ENCODE results near the gene TMEM151B. TPM values are rescaled to one million over a fixed set of nuclear protein-coding genes. Genes with fewer than 3 reads are reported as not detected.

TMEM151B gene
- total RNA-seq, 1 donor from 2014 or later: not detected

GRCh38 chr6:44260451-44261297 lies 9.6 kb upstream of the TMEM151B start:
- H3K27ac Mint-ChIP-seq: peak overlapping the region; percentile 99
- peaks cover 77% of the 10 kb centered on the region for H3K4me1 Mint-ChIP-seq
- H3K36me3 Mint-ChIP-seq (ENCODE audit: low read depth): peaks cover 83% of the 10 kb centered on the region
- ATAC-seq (ENCODE audit: low read depth) (peak; percentile 25), DNase-seq (no peak)
- H3K9me3 Mint-ChIP-seq: no peaks in the 10 kb centered on the region
- H3K27me3 Mint-ChIP-seq: no peaks in the 10 kb centered on the region
- CTCF ChIA-PET: no interaction called here
- TF ChIP-seq CTCF (IDR thresholded peaks at IDR 0.05): no peak
- POLR2A ChIA-PET: interaction anchor here (1.5 to 13.7 kb wide), 2 partner anchors 15 to 23 kb away, joined by 4 to 549 read pairs; partner anchors contain the start of gene HSP90AB1
- intact Hi-C loops (cut with micrococcal nuclease): loop anchor here (5.0 to 10.0 kb wide), 5 partner anchors 546 to 1696 kb away; partner anchors contain the start of genes GTPBP2, LRRC73, POLR1C and SRF
- H3K4me3 Mint-ChIP-seq: peak overlapping the region; percentile 100

GRCh38 chr6:44261581-44261980 lies 8.7 kb upstream of the TMEM151B start:
- no peaks in the 10 kb centered on the region for H3K9me3 Mint-ChIP-seq
- POLR2A ChIA-PET: interaction anchor here (0.6 to 13.7 kb wide), 5 partner anchors 6 to 557 kb away, joined by 3 to 549 read pairs (median 4); partner anchors contain the start of genes HSP90AB1 and SLC35B2
- ATAC-seq (ENCODE audit: low read depth): no peak
- CTCF ChIA-PET: interaction anchor here (1.4 to 1.7 kb wide), 2 partner anchors 10 to 43 kb away, joined by 4 to 5 read pairs; no protein-coding TSS in a partner anchor
- no peaks in the 10 kb centered on the region for H3K27me3 Mint-ChIP-seq
- peak overlapping the region; percentile 100 for H3K4me3 Mint-ChIP-seq
- peaks cover 75% of the 10 kb centered on the region for H3K36me3 Mint-ChIP-seq (ENCODE audit: low read depth)
- intact Hi-C loops (cut with micrococcal nuclease): loop anchor here (5.0 to 10.0 kb wide), 5 partner anchors 547 to 1697 kb away; partner anchors contain the start of genes GTPBP2, LRRC73, POLR1C and SRF
- H3K27ac Mint-ChIP-seq: peak overlapping the region; percentile 99
- no peak for DNase-seq
- peaks cover 77% of the 10 kb centered on the region for H3K4me1 Mint-ChIP-seq
- no peak for TF ChIP-seq CTCF (IDR thresholded peaks at IDR 0.05)

DNA sequence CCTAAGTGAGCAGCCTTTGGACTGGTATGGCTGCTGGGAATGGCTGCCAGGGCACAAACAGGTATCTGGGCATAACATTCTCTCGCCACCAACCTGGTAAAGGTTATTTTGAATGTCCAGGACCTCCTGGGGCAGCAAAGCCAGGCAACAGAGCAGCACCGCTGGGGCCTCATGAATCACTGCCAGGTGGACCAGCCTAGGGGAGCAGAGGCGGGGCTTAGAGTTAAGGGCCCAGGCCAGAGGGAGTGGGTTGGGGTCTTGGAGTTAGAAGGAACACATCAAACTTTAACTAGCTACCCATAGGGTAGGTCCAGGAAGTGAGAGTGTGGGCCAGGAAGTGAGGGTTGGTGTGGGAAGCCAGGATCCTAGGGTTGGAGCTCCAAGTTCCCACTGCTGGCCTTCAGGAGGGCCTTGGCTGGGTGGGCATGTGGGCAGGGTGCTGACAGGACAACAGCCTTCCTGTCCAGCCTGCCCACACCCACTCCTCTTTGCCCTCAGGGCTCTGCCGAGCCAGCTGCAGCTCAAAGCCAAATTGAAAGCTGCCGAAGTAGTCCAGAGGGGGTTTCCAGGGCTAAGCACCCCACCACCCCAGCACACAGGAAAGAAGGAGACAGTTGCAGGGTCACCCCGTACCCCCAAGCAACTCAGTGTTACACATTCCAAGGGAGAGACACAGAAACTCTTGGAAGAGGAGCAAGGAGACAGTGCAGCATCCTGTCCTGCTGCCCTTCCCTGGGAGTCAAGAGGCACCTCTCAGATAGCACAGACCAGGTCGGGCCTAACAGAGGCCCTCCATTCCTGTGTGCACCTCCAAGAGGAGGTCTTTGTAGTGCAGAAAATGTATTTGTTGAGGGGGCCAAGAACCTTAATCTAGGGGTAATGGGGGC lies 7.5 kb upstream of the TMEM151B start:
- H3K4me3 Mint-ChIP-seq: peak overlapping the region; percentile 100
- peaks cover 71% of the 10 kb centered on the region for H3K36me3 Mint-ChIP-seq (ENCODE audit: low read depth)
- ChIA-PET POLR2A (interaction anchor here (0.6 to 13.7 kb wide), 9 partner anchors 7 to 1810 kb away, joined by 3 to 549 read pairs (median 5); partner anchors contain the start of genes GTPBP2, HSP90AB1 and SLC35B2), CTCF (interaction anchor here (0.9 to 3.2 kb wide), 7 partner anchors 8 to 166 kb away, joined by 3 to 12 read pairs (median 4); partner anchors contain the start of genes AARS2 and HSP90AB1)
- intact Hi-C loops (cut with micrococcal nuclease): loop anchor here (5.0 to 10.0 kb wide), 5 partner anchors 548 to 1698 kb away; partner anchors contain the start of genes GTPBP2, LRRC73, POLR1C and SRF
- no peaks in the 10 kb centered on the region for H3K27me3 Mint-ChIP-seq
- no peak for TF ChIP-seq CTCF (IDR thresholded peaks at IDR 0.05)
- H3K9me3 Mint-ChIP-seq: no peaks in the 10 kb centered on the region
- no peak for ATAC-seq (ENCODE audit: low read depth)
- DNase-seq: no peak
- H3K27ac Mint-ChIP-seq: peak overlapping the region; percentile 99
- H3K4me1 Mint-ChIP-seq: peaks cover 83% of the 10 kb centered on the region

- ATAC-seq (ENCODE audit: low read depth) (peak; percentile 3), DNase-seq (peak; percentile 57)
- Mint-ChIP-seq H3K27ac (peak overlapping the region; percentile 99), H3K4me3 (peak overlapping the region; percentile 100), H3K36me3 (ENCODE audit: low read depth) (peaks cover 63% of the 10 kb centered on the region), H3K9me3 (no peaks in the 10 kb centered on the region), H3K27me3 (no peaks in the 10 kb centered on the region), H3K4me1 (peaks cover 78% of the 10 kb centered on the region)
- no peak for TF ChIP-seq CTCF (IDR thresholded peaks at IDR 0.05)
- CTCF ChIA-PET: interaction anchor here (0.9 to 3.2 kb wide), 7 partner anchors 9 to 91 kb away, joined by 3 to 12 read pairs (median 5); partner anchors contain the start of gene HSP90AB1
- intact Hi-C loops (cut with micrococcal nuclease): loop anchor here (1.0 to 10.0 kb wide), 8 partner anchors 17 to 1699 kb away; partner anchors contain the start of genes GTPBP2, LRRC73, MRPL14 and POLR1C
- POLR2A ChIA-PET: interaction anchor here (0.6 to 13.7 kb wide), 18 partner anchors 8 to 1518 kb away, joined by 3 to 549 read pairs (median 4); partner anchors contain the start of genes CDC5L, GTPBP2, HSP90AB1 and SLC29A1
Measured at GRCh38 chr6:44263354-44264100, 6.7 kb upstream of the TMEM151B start.
